GM12878 (cell line): ENCODE measurements around the gene ZNF800. TPM values are rescaled to one million over a fixed set of nuclear protein-coding genes. Genes with fewer than 3 reads are reported as not detected.

Experiments used
- ATAC-seq: fragments of 200-7000 bp; cut with Tn5 transposase; 3 replicates; pipeline ENCODE4 v1.9.1; 2020; ENCODE audit warnings: mild to moderate bottlenecking, moderate library complexity
- BruUV-seq: library from RNA; stranded (reverse); fragments of 400-500 nt; replicated peaks from 2 replicates; lab custom pipeline; 2021; lab: Mats Ljungman, UMichigan
- CTCF ChIA-PET: fragments of 300-600 bp; sonication (Branson Sonifier 250); formaldehyde crosslinking; extraction: SDS; loops from one replicate; lab custom pipeline; 2021; ENCODE audit warnings: inconsistent platforms; lab: Yijun Ruan, JAX
- POLR2A ChIA-PET: fragments of 350-600 bp; formaldehyde crosslinking; extraction: SDS; loops from one replicate; lab custom pipeline; 2021; ENCODE audit warnings: inconsistent platforms; lab: Charles Lee
- RAD21 ChIA-PET: fragments of 300-600 bp; sonication (Branson Sonifier 250); formaldehyde crosslinking; loops from one replicate; lab custom pipeline; 2023; ENCODE audit warnings: antibody characterized with exemption; ENCODE audit not compliant: unreplicated experiment; lab: Charles Lee
- SMC1A ChIA-PET: fragments of 300-600 bp; sonication (Branson Sonifier 250); formaldehyde crosslinking; loops from one replicate; lab custom pipeline; 2023; ENCODE audit not compliant: unreplicated experiment, uncharacterized antibody; lab: Charles Lee
- DNase-seq: peaks from one replicate; pipeline ENCODE4 v3.0.0-alpha.2; 2011; ENCODE audit warnings: low read depth, low spot score
- FAIRE-seq: peaks from 3 replicates; lab custom pipeline; 2011; peaks lifted over from hg19 to GRCh38; lab: Jason Lieb, UNC
- H2AFZ ChIP-seq: 2 replicates; pipeline ENCODE4 v1.6.0; 2011; ENCODE audit warnings: low read depth, low read length, control low read depth; ENCODE audit not compliant: control insufficient read depth
- H3K27ac ChIP-seq: 2 replicates; pipeline ENCODE4 v1.5.1; 2011; ENCODE audit warnings: control low read depth; ENCODE audit not compliant: control insufficient read depth, insufficient read depth
- H3K27me3 ChIP-seq, 2 experiments: replicated peaks in 1 of 2; 2 replicates each; pipeline versions ENCODE4 v1.6.0 to v1.6.1; 2011; ENCODE audit warnings: low read length in 1 of 2; ENCODE audit not compliant: control insufficient read depth in 2 of 2, insufficient read depth in 2 of 2
- H3K36me3 ChIP-seq, 2 experiments: 2 replicates each; pipeline ENCODE4 v1.5.1; 2011; ENCODE audit warnings: low read length in 1 of 2; ENCODE audit not compliant: control insufficient read depth in 2 of 2, insufficient read depth in 2 of 2
- H3K4me1 ChIP-seq: 2 replicates; pipeline ENCODE4 v1.6.1; 2011; ENCODE audit warnings: mild to moderate bottlenecking, low read length, moderate library complexity, mixed read lengths; ENCODE audit not compliant: control insufficient read depth, insufficient read depth
- H3K4me2 ChIP-seq: 2 replicates; pipeline ENCODE4 v1.6.0; 2011; ENCODE audit warnings: control low read depth; ENCODE audit not compliant: control insufficient read depth, insufficient read depth
- H3K4me3 ChIP-seq: fragments of 200-600 bp; sonication (generic); 2 replicates; pipeline ENCODE4 v1.5.1; 2016
- H3K79me2 ChIP-seq: 2 replicates; pipeline ENCODE4 v1.6.0; 2011; ENCODE audit warnings: low read length; ENCODE audit not compliant: control insufficient read depth, insufficient read depth
- H3K9ac ChIP-seq: 2 replicates; pipeline ENCODE4 v1.8.0; 2011; ENCODE audit warnings: low read length, control low read depth, mixed read lengths; ENCODE audit not compliant: control insufficient read depth, insufficient read depth
- H3K9me3 ChIP-seq: replicated peaks from 3 replicates; pipeline ENCODE4 v1.5.1; 2011; ENCODE audit warnings: mild to moderate bottlenecking, low read length; ENCODE audit not compliant: control insufficient read depth, insufficient read depth
- H4K20me1 ChIP-seq: 2 replicates; pipeline ENCODE4 v1.6.0; 2011; ENCODE audit not compliant: control insufficient read depth, insufficient read depth
- EZH2 ChIP-seq: IDR thresholded peaks from 2 replicates; pipeline ENCODE4 v1.6.1; 2012; ENCODE audit warnings: low read depth, mild to moderate bottlenecking, control low read depth, inconsistent platforms, low read length, borderline replicate concordance; ENCODE audit not compliant: control insufficient read depth
- RELB ChIP-seq: fragments of 450-650 bp; IDR thresholded peaks from 2 replicates; pipeline ENCODE4 v1.6.1; 2017; ENCODE audit warnings: low read depth, mild to moderate bottlenecking, moderate library complexity
- SUPT20H ChIP-seq: IDR thresholded peaks from 2 replicates; pipeline ENCODE4 v1.6.1; 2011; ENCODE audit warnings: low read depth, mild to moderate bottlenecking, low read length, moderate library complexity, borderline replicate concordance; ENCODE audit not compliant: control insufficient read depth
- WGBS: methylation state at CpG from one replicate; pipeline ENCODE4 v1.1.6; 2016; ENCODE audit warnings: low lambda C conversion rate; ENCODE audit not compliant: insufficient replicate concordance, insufficient coverage; ENCODE audit errors: missing lambda C conversion rate; 5-methylcytosine and 5-hydroxymethylcytosine counted together
- in situ Hi-C: fragments of 300-500 bp; cut with MboI; formaldehyde crosslinking; loops from 9 replicates; pipeline ENCODE4 v1.14.3; 2018; ENCODE audit warnings: mixed read lengths
- intact Hi-C: fragments of 100-400 bp; cut with micrococcal nuclease; formaldehyde crosslinking; loops from one replicate; pipeline ENCODE4 v1.14.2; 2022; ENCODE audit not compliant: unreplicated experiment
- polyA plus RNA-seq, 11 experiments: library from polyadenylated mRNA; depleted of rRNA in 4 of 11; unstranded in 6 of 11; stranded (reverse) in 5 of 11; fragments of >200 nt; fragmentation: Nextera tagmentation in 4 of 11; fragmentation: Illumina TruSeq in 1 of 11; extraction: Ambion mirVana in 4 of 11; extraction: Trizol in 1 of 11; gene quantifications; 1 replicate in 1 of 11; 2 replicates in 10 of 11; pipeline versions ENCODE4 v1.2.1 to v1.2.3, GENCODE V29; 2011 to 2016; ENCODE audit warnings: inconsistent platforms in 2 of 11, missing spikeins in 2 of 11, low read depth in 1 of 11
- total RNA-seq, 4 experiments: library from RNA; depleted of rRNA in 3 of 4; stranded (reverse); fragments of >200 nt in 3 of 4; fragmentation: Illumina TruSeq in 1 of 4; extraction: Trizol in 1 of 4; gene quantifications; 2 replicates each; pipeline versions ENCODE4 v1.2.1 to v1.2.3, GENCODE V29; 2013 to 2021
- TF ChIP-seq, protein P1 (sequence below): IDR thresholded peaks from 2 replicates; pipeline ENCODE4 v1.6.1; 2011; ENCODE audit warnings: low read depth, mild to moderate bottlenecking, low read length, moderate library complexity, borderline replicate concordance; ENCODE audit errors: extremely low read depth
- TF ChIP-seq, protein P2 (sequence below): fragments of 450-650 bp; IDR thresholded peaks from 2 replicates; pipeline ENCODE4 v1.6.1; 2016; ENCODE audit warnings: mild to moderate bottlenecking
- TF ChIP-seq, protein P3 (sequence below): fragments of 450-650 bp; formaldehyde crosslinking; IDR thresholded peaks from 2 replicates; pipeline ENCODE4 v1.4.0; 2022; ENCODE audit warnings: mild to moderate bottlenecking, moderate library complexity

Gene ZNF800
- total and polyA plus RNA-seq, 10 of the 15 experiments (the other 5 are each of a cell fraction or from before 2014, with no cell fraction given), result 6.8 to 33.9 (median 23.8) TPM

- TF ChIP-seq RELB, result no peak
- TF ChIP-seq EZH2, result no peak
These were observed 30.0 kb downstream of the ZNF800 start (continued) for GRCh38 chr7:127362364-127363027.

GRCh38 chr7:127361736-127362135 is 30.8 kb downstream of the ZNF800 start:
- peaks cover 3 to 22% of the 10 kb centered on the region in 2 experiments; a peak in 3 of 4 replicates for H3K36me3 ChIP-seq
- POLR2A ChIA-PET, result interaction anchor here (0.5 kb wide), 1 partner anchor 470 kb away, joined by 6 read pairs; no protein-coding TSS in a partner anchor
- H3K4me1 ChIP-seq, result no peaks in the 10 kb centered on the region
- DNase-seq, result no peak
- no peak overlapping the region for H3K4me3 ChIP-seq
- no peaks in the 10 kb centered on the region; the same call in 1 of the 2 replicates for H4K20me1 ChIP-seq
- no peak overlapping the region for H3K27ac ChIP-seq
- no peak overlapping the region for H3K4me2 ChIP-seq
- H3K9ac ChIP-seq, result no peak overlapping the region
- H3K27me3 ChIP-seq, result no peaks in the 10 kb centered on the region
- TF ChIP-seq, protein P1, sequence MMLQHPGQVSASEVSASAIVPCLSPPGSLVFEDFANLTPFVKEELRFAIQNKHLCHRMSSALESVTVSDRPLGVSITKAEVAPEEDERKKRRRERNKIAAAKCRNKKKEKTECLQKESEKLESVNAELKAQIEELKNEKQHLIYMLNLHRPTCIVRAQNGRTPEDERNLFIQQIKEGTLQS, result no peak
- TF ChIP-seq, protein P2, sequence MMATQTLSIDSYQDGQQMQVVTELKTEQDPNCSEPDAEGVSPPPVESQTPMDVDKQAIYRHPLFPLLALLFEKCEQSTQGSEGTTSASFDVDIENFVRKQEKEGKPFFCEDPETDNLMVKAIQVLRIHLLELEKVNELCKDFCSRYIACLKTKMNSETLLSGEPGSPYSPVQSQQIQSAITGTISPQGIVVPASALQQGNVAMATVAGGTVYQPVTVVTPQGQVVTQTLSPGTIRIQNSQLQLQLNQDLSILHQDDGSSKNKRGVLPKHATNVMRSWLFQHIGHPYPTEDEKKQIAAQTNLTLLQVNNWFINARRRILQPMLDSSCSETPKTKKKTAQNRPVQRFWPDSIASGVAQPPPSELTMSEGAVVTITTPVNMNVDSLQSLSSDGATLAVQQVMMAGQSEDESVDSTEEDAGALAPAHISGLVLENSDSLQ, result no peak
- TF ChIP-seq, protein P3, sequence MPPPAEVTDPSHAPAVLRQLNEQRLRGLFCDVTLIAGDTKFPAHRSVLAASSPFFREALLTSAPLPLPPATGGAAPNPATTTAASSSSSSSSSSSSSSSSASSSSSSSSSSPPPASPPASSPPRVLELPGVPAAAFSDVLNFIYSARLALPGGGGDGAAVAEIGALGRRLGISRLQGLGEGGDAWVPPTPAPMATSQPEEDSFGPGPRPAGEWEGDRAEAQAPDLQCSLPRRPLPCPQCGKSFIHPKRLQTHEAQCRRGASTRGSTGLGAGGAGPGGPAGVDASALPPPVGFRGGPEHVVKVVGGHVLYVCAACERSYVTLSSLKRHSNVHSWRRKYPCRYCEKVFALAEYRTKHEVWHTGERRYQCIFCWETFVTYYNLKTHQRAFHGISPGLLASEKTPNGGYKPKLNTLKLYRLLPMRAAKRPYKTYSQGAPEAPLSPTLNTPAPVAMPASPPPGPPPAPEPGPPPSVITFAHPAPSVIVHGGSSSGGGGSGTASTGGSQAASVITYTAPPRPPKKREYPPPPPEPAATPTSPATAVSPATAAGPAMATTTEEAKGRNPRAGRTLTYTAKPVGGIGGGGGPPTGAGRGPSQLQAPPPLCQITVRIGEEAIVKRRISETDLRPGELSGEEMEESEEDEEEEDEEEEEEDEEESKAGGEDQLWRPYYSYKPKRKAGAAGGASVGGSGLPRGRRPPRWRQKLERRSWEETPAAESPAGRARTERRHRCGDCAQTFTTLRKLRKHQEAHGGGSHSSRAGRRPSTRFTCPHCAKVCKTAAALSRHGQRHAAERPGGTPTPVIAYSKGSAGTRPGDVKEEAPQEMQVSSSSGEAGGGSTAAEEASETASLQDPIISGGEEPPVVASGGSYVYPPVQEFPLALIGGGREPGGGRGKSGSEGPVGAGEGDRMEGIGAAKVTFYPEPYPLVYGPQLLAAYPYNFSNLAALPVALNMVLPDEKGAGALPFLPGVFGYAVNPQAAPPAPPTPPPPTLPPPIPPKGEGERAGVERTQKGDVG (CRISPR knock-in tag), result no peak
- TF ChIP-seq SUPT20H, result no peak
- TF ChIP-seq, all 136 proteins: peak for 0
- Histone ChIP-seq H2AFZ (no peak overlapping the region), H3K9me3 (no peaks in the 10 kb centered on the region), H3K79me2 (peaks cover 2% of the 10 kb centered on the region)
- no TSS peak for BruUV-seq
- intact Hi-C loops (no loop called here), in situ Hi-C loops (no loop called here)
- SMC1A ChIA-PET, result interaction anchor here (0.7 kb wide), 2 partner anchors 11 to 17 kb away, joined by 3 read pairs; no protein-coding TSS in a partner anchor
- RAD21 ChIA-PET, result no interaction called here
- CTCF ChIA-PET, result interaction anchor here (0.6 to 0.8 kb wide), 2 partner anchors 13 to 86 kb away, joined by 3 to 4 read pairs; no protein-coding TSS in a partner anchor
- WGBS, result 94% methylated on average over 1 of the region's 1 CpG
- no peak for FAIRE-seq
- no peak for ATAC-seq
